HG03103 (cell line): ENCODE data around the gene CLIC6.
"Not testable (repeated sequence)": the region's sequence is repeated elsewhere in the genome, so short reads cannot be mapped to it uniquely, and the experiment has no call there.

ENCODE experiments used
- ATAC-seq: cut with Tn5 transposase; IDR thresholded peaks from one replicate; pipeline ENCODE4 v1.9.1; 2021; ENCODE audit warnings: low read depth; ENCODE audit not compliant: unreplicated experiment

The CLIC6 gene

GRCh38 chr21:34690793-34691175, 22.0 kb downstream of the CLIC6 start:
- no peak for ATAC-seq

GRCh38 chr21:34691390-34692032, 22.7 kb downstream of the CLIC6 start:
- ATAC-seq, result no peak

- no peak for ATAC-seq
Measured at GRCh38 chr21:34692458-34693020, 23.7 kb downstream of the CLIC6 start.

- no peak for ATAC-seq
Measured at GRCh38 chr21:34693192-34693810, 24.5 kb downstream of the CLIC6 start.

- ATAC-seq, result peak; percentile 74
Measured at GRCh38 chr21:34695434-34695833, 26.6 kb downstream of the CLIC6 start.

- ATAC-seq, result no peak
Measured at GRCh38 chr21:34696121-34696520, 27.3 kb downstream of the CLIC6 start.

- no peak for ATAC-seq
Measured at GRCh38 chr21:34697826-34698225, 29.0 kb downstream of the CLIC6 start.

GRCh38 chr21:34698270-34699015, 29.6 kb downstream of the CLIC6 start:
- no peak for ATAC-seq

GRCh38 chr21:34700605-34701004, 31.8 kb downstream of the CLIC6 start:
- ATAC-seq, result no peak

- no peak for ATAC-seq
Measured at GRCh38 chr21:34701726-34702125, 32.9 kb downstream of the CLIC6 start.

GRCh38 chr21:34702341-34703170, 33.8 kb downstream of the CLIC6 start:
- ATAC-seq, result no peak

- no peak for ATAC-seq
Measured at GRCh38 chr21:34703571-34703970, 34.8 kb downstream of the CLIC6 start.

GRCh38 chr21:34704119-34704518, 35.3 kb downstream of the CLIC6 start:
- no peak for ATAC-seq

- no peak for ATAC-seq
Measured at GRCh38 chr21:34705011-34705410, 36.2 kb downstream of the CLIC6 start.

- ATAC-seq, result no peak
Measured at GRCh38 chr21:34706337-34706736, 37.5 kb downstream of the CLIC6 start.

GRCh38 chr21:34707876-34708325, 39.1 kb downstream of the CLIC6 start:
- peak; percentile 88 for ATAC-seq

GRCh38 chr21:34713621-34714020, 44.8 kb downstream of the CLIC6 start:
- ATAC-seq, result no peak

GRCh38 chr21:34715518-34715917, 46.7 kb downstream of the CLIC6 start:
- ATAC-seq, result peak; percentile 73

GRCh38 chr21:34715985-34716596, 47.3 kb downstream of the CLIC6 start:
- no peak for ATAC-seq

GRCh38 chr21:34718529-34718928, 49.7 kb downstream of the CLIC6 start:
- not testable (repeated sequence) for ATAC-seq
